ENCODE data around the gene SLC25A33. TPM values are rescaled to one million over a fixed set of nuclear protein-coding genes. Genes with fewer than 3 reads are reported as not detected.

The SLC25A33 gene
- total RNA-seq, 1 experiment from 2014 or later = 42.2 TPM

- no peak for DNase-seq (ENCODE audit: low spot score)
- in situ Hi-C loops (cut with HindIII; ENCODE audit: low sequenced_read_pairs) = no loop called here
Observed at GRCh38 chr1:9633493-9633892, 94.2 kb downstream of the SLC25A33 start.

- no peak for DNase-seq (ENCODE audit: low spot score)
- in situ Hi-C loops (cut with HindIII; ENCODE audit: low sequenced_read_pairs) = no loop called here
Observed at GRCh38 chr1:9634582-9634981, 95.3 kb downstream of the SLC25A33 start.

Other genes with a start within 250 kb of the SLC25A33 start
- gene SPSB1, start 246.6 kb upstream of the SLC25A33 start, total RNA-seq (2014; rRNA removed; shearing (Covaris generic)) = 25.1 and 38.8 TPM in 2 replicates
- gene TMEM201, start 49.4 kb downstream of the SLC25A33 start, total RNA-seq (2014; rRNA removed; shearing (Covaris generic)) = 65.2 and 68.3 TPM in 2 replicates
- 59.4 and 73.9 TPM in 2 replicates for gene PIK3CD, start 112.3 kb downstream of the SLC25A33 start, total RNA-seq (2014; rRNA removed; shearing (Covaris generic))